GM19397 (cell line): ENCODE results near the gene TACC2.

Experiments used
- ATAC-seq: cut with Tn5 transposase; IDR thresholded peaks from one replicate; pipeline ENCODE4 v1.9.1; 2021; ENCODE audit warnings: mild to moderate bottlenecking, moderate library complexity; ENCODE audit not compliant: unreplicated experiment

The TACC2 gene

DNA sequence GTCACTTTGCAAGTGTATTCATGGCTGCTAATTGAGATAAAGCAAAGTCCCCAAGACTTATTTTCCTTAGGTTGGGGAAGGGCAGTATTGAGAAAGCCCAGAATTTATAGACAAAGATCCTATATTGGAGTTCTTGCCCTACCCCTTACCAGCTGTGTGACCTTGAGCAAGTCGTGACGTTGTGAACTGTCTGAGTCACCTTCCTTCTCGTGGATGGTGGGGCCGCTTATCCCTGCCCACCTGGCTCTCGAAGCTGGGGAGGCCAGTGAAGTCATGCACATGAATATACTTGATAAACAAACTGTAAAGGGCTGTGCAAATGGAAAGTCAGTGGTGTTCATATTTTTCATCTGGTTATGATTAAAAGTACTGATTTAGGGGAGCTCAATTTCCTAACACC lies 127.4 kb downstream of the TACC2 start:
- no peak for ATAC-seq

DNA sequence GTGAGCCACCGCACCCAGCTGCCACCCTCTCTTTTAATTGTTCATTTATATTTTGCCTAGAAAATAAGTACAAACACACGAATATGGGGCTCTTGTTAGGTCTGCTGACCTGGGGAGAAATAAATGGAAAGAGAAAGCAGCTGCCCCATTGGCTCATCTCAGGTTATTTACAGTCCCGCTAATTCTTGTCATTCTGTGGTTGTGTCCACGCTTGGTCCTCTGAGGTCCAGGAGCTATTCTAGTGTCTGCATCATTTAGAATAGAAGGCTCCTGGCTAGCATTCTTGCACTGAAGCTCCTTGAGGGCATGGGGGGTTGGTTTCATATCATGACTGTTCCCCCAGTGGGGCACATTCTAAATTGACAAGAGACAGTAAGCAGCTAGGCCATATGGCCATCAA lies 128.5 kb downstream of the TACC2 start:
- ATAC-seq, result no peak

DNA sequence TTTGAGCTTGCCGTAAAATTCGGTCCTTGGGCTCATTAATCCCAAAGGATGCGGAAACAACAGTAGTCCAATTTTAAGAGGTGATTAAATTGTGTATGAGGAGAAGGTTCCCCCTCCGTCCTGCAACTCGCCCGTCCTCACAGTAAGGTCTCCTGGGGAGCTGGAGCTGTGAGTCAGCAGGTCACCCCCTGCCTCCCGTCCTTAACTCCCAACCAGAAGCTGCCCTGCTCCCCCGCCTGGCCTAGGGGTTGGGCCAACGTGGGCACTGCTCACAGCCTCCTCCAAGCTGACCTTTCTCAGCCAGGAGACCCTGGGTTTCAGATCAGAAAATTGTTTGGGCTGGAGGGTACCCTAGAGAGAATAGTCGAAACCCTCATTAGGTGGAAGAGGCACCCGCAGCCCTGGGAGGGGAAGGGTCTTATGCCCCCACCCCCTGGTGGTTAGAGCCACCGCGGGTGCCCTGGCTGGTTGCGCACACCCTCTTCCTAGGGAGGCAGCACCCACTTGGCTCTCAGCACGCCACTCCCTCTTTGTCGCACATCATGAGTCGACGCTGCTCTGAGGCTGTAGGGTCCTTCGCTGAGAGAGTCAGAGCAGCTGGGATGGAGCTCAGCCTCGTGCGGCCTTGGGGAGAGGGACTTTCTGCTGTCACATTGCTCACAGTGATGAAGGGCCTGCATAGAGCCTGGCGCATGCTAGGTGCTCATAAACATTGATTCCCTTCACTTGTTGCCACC lies 131.2 kb downstream of the TACC2 start:
- ATAC-seq, result no peak

DNA sequence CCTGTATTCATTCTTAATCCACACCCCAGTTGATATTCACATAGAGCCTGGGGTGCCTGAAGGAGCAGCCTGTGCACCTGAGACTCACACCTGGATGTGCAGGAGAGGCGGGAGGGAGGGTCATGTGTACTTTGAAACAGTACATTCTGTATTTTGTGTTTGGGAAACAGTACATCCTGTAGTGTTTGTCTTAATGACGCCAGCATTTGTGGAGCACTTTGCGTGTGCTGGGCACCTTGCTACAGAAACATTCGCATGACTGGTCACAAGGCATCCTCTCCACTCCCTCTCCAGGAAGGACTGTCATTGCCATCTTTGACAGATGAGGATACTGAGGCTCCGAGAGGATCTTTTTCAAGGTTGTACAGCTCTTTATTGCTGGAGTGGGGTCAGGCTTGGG lies 132.1 kb downstream of the TACC2 start:
- no peak for ATAC-seq

DNA sequence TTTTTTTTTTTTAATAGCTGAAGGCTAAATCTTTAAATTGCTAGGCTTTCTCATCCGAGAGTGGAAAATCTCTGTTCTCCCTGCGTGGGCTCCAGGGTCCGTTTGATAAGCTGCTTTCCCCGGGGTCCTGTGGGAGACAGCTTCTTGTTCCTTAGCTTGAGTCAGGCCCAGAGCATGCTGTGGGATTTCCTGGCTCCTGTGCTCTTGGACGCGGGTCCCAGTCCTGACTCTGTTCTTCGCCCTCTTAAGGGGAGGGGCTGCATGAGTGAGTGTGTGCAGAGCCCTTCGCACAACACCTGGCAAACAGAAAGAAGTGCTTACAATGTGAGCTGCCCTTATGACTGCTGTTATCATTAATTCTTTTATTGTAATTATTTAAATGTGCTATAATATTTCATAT lies 133.5 kb downstream of the TACC2 start:
- ATAC-seq, result no peak

DNA sequence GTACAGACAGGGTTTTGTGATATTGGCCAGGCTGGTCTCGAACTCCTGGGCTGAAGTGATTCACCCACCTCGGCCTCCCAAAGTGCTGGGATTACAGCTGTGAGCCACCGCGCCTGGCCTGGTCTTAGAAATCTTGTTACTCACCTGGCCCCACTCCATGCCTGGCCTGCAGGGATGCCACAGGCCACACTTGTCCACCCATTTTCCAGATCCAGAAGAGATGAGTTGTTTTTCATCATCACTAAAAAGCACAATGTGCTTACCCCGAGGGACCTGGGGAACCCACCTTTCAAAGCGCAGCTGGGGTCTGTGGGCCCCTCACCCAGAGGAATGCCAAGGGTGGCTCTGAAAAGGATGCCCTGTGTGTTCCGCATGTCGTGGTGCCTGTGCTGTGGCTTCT lies 134.2 kb downstream of the TACC2 start:
- no peak for ATAC-seq

DNA sequence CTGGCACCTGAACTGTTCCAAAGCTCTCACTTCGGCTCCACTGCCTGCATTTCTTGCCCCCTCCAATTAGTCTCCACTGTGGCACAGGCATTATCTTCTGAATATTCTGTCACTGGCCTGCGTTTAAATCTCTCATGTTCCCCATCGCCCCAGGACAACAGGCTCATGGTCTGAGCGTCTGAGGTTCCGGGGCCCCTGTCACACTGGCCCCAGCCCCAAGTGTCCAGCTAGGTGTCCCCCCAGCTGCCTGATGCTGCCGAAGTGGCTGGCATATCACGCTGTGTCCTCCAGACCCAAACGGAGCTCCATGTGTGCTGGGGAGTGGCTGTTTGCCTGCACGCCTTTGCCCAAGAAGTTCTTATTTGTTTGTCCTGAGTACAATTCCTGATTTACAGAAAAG lies 135.4 kb downstream of the TACC2 start:
- no peak for ATAC-seq

DNA sequence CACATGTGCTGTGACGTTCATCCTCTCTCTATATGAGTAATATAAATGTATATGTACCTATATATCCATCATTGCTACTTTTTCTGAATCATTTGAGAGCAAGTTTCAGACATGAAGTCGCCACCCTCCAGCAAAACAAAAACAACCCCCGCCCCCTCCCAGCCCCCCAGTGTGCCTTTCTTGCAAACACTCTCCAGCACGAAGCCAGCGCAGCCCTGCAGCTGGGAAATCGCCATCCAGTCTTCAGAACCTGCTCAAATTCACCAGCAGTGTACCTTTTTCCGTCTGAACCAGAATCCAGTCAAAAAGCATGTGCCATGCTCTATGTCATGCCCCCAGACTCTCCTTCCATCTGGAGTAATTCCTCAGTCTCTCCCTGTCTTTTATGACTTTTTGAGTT lies 135.8 kb downstream of the TACC2 start:
- ATAC-seq, result no peak

DNA sequence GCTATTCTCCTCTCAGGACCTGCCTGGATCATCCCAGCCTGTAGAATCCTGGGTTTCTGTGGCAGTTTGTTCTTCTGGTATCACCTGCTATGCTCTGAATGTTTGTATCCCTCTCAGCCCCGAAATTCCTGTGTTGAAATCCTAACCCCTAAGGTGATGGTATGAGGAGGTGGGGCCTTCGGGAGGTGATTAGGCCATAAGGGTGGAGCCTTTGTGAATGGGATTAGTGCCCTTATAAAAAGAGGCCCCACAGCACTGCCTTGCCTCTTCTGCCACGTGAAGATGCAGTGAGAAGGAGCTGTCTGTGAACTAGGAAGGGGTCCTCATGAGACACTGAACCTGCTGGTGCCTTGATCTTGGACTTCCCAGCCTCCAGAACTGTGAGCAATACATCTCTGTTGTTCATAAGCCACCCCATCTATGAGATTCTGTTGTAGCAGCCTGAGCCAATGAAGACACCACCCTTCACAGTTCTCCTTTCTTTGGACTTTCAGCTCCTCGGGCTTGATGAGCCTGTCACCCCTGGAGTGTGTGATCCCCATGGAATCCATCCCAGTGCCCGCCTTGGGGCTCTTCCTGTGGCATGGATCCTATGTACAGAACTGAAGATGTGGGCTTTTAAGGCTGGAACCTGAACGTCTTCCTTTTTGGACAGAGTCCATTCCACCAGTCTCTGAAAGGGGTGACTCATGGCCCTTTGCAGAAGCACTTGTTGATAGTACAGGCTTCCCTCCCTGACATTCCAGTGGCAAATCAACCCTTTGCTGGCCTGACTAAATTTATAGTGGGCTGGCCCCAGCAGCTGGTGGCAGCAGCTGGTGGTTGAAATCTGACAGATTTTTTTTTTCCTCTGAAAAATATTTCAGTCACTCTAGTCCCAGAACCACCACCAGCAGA lies 138.0 kb downstream of the TACC2 start:
- no peak for ATAC-seq

DNA sequence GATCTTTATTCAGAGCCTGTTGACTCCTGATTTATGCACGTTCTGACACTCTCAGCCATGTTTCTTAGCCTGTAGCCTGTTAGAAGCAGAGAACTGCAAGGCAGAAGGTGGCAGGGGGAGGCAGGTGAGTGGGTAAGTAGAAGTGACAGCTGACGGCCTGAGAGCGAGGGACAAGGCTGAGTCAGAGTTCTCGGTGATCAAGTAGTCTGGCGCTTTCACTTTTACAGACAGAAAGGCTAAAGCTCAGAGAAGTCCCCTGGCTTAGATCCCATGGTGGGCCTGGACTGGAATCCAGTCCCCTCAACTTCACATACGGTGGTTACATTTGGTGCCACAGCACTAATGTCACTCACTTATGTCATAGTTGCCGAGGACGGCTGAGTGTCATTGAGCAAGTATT lies 139.0 kb downstream of the TACC2 start:
- ATAC-seq, result no peak

DNA sequence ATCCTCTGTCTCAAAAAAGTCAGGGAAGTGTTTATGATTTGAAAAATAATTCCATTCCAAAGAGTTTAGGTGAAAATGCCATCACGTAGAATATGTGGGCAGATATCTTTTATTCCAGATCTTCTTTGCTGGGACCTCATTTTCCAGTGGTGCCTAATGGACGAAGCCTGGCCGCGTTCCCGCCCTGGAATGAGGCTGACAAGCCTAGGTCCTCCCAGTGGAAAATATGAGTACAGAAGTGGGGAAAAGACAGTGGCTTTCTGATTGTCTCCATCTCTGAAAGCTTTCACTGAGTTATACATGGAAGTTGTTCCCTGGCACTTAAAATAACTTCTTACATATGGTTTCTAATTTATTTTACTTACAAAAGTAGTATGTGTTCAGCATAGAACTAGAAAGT lies 139.4 kb downstream of the TACC2 start:
- ATAC-seq, result no peak

DNA sequence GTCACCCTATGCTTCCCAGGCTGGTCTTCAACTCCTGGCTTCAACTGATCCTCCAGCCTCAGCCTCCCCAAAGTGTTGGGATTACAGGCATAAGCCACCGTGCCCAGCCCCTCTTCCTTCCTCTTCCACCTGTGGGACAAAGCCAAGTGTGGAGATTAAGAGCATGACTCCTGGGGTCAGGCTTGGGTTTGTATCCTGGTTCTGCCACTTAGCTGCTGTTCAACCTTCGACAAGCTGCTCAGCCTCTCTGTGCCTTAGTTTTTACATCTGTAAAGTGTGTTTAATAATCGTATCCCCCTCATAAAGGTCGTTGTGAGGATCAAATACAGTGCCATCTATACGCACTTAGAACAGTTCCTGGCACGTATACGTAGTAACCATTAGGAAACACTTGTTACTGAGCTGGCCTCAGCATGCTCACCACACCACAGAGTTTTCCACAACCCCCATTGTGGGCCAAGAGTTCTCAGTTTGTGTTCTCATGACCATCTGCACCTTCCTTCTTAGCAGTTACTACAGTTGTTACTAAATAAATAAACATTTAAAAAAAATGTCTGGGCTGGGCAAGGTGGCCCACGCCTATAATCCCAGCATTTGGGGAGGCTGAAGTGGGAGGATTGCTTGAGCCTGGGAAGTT lies 141.6 kb downstream of the TACC2 start:
- no peak for ATAC-seq

DNA sequence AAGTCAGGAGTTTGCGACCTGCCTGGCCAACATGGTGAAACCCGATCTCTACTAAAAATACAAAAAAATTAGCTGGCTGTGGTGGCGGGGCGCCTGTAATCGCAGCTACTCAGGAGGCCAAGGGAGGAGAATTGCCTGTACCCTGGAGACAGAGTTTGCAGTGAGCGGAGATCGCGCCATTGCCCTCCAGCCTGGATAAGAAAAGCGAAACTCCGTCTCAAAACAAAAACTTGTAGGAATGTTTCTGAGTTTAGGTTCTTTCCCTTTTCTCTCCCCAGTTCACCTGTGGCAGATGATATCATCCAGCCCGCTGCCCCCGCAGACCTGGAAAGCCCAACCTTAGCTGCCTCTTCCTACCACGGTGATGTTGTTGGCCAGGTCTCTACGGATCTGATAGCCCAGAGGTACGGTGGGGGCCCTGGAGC lies 143.4 kb downstream of the TACC2 start:
- no peak for ATAC-seq

DNA sequence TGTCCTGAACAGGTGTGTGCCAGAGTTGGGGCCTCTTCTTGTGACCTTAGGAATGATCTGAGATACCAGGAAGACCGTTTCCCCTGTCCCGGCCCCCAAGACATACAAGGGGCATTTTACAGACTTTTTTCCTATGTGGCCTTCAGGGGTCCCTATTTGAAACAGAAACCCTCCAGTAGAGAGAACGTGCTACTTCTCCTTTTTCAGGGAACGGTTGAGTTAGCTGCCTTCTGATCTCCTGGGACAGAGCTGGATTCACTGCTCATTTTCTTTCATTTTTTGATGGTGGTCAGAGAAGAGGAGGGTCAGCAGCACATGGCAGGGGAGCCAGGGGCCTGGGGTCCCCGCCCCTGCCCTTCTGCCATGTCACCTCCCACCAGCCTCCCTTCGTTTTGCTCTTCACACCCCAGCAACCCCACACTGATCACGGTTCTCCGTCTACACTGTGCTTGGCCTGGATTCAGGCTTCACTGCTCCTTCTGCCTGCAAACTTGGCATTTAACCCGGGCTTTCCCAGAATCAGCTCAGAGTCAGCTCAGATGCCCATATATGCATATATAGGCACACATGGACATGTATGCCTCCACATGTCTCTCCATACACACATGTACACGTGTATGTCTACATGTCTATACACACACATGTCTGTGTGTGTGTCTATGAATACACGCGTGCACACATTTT lies 144.1 kb downstream of the TACC2 start:
- ATAC-seq, result no peak

DNA sequence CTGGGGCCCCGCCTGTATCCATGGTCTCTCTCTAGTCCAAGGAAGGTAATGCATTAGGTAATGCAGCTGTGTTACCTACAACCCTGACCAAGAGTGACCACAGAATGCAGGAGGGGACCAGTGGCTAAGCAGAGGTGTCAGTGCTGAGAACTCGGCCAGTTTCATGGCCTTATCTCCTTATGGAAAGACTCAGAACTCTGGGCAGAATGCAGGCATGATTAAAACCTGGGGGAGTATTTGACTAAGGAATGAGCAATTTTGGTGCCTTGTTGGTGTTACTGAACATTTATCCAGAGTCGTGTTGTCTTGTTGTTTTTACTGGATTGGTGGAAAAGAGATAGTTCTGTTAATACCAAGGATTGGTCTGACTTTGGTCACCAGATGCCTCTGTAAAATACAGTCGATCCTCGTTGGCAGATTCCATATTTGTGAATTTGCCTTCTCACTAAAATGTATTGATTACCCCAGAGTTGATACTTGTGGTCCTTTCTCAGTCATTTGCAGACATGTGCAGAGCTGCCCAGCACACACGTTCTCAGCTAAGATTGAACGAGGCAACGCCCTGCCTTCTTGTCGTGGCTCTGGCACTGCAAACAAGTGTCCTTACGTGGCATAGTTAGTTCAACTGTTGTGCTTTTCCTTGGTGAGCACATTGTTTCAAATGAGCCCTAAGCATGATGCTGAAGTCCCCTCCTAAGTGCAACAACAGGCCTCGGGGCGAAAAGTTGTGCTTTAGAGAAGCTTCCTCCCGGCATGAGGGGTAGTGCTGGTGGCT lies 146.5 kb downstream of the TACC2 start:
- no peak for ATAC-seq

DNA sequence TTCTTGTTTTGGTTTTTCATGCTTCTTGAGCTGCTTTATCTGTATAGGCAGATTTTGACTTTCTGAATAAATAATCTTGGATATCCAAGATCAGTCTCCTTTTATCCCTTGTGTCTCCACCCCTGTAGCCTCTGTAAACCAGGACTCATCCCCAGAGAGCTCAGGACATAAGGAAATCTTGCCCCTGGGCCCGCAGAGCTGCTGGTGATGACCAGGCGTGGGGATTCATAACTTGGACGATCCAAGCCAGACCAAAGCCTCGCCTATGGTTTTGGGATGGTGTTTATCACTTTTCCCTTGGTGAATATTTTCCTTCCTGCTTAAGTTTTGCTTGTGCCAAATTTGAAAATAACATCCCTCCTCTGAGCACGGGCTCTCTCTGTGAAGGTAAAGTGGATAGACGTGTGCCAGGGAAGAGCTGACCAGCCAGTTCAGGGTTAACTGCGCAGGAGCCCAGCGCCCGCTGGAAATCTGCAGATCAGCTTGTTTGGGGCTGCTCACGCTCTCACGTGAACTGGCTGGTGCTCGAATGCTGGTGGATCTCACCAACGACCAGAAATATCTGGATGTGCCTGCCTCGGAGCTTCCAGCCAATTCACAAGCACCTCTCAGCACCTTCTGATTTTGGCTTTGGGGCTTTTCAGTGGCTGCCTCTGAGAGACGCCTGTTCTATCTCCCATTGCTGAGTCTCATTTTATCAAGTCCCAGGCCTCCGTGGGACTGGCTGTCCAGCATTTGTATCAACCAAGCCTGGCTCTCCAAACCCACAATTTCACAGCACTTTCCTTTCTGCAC lies 150.1 kb downstream of the TACC2 start:
- no peak for ATAC-seq

DNA sequence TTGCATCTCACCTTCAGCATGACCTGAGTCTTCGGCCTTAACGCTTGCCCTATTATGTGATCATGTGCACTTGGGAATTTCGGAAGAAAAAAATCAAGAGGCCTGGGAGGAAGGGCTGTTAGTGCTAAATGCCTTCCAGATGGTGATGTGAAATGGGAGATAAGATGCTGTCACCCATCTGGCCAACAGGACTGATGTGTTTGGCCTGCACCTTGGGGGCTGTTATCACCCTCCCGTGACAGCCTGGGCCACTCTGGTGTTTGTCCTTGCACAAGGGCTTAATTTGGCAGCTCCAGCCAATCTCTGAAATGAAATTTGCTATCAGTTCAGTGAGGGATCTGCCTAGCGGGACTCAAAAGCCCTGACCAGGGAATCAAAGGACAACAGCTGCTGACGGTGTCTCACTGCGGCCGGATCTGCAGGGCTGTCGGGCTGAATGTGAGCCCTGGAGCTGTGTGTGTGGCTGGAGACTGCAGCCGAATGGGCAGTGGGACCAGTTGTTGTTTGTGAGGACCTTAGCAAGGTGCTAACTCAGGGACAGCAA lies 150.7 kb downstream of the TACC2 start:
- ATAC-seq, result no peak

DNA sequence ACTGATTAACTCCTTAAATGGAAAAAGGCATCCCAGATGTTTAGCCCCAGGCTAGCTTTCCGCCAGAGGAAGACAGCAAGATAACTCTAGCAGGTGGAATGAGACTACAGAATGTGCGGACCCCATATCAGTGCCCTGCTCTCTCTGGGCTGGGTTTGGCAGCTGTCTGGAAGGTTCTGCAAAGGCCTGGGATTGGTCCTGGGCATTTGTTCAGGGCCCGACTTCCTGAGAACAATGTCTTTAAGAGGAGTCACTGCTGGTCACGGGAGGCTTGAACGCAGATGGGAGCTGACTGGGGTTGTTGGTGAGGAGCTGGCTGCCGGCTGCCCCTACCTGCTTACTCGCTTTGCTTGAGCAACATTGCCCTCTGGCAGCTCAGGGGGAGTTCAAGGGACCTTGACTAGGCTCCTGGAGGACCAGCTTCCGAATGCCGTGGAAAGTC lies 151.5 kb downstream of the TACC2 start:
- ATAC-seq, result no peak

DNA sequence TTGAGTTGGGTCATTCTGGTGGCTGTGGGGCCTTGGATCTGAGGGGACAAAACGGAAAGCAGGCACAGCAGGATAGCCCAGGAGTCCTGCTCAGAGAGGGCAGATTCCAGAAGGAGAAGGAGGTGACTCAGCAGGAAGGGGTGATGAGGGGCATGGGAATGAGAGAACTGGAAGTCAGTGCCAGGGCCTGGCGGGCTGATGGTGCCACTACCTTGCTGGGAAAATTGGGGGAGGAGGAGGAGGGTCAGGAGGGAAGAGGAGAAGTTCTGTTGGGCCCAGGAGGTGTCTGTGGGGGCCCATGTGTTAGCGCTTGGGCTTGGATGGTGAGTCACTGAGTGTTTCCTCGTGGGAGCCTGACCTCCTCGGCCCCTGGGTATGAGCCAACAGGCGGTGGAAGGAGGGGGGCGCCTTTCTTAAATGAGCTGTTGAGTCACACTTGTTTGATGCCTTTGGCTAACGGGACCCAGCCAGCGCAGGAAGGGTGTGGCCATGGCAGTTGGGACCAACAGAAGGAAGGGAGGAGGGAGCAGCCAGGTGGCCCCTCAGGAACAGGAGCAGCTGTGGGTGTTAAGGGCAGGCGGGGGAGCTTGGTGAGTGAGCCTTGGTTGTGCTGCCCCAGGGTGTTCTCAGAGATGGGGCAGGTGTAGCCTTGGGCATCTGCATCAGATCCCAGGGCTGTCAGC lies 152.1 kb downstream of the TACC2 start:
- no peak for ATAC-seq
